GM21381 (cell line): ENCODE data around the gene OLA1.

ENCODE experiments used
- ATAC-seq: cut with Tn5 transposase; IDR thresholded peaks from one replicate; pipeline ENCODE4 v1.9.1; 2021; ENCODE audit warnings: mild to moderate bottlenecking, moderate library complexity; ENCODE audit not compliant: unreplicated experiment

Gene OLA1

DNA sequence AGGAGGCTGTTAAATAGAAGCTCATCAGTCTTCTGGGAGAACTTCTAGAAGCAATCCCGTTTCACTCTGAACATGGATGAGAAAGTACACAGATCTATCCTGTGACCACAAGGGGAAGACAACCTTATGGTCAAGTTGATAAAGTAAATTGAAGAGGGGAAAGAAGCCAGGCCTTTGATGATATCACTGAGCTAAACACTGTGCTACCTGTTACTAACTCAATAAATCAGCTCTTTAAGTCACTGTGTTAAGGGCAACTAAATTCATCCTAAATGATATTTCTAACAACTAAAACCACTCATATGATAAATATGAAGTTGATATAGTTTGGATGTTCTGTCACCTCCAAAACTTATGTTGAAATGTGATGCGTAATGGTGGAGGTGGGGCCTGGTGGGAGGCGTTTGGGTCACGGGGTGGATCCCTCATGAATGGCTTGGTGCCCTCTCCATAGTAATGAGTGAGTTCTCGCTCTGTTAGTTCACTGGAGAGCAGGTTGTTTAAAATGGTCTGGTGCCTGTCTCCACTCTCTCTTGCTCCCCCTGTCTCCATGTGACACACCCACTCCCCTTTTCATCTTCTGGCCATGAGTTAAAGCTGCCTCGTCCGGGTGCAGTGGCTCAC, 23.6 kb downstream of the OLA1 start:
- no peak for ATAC-seq

DNA sequence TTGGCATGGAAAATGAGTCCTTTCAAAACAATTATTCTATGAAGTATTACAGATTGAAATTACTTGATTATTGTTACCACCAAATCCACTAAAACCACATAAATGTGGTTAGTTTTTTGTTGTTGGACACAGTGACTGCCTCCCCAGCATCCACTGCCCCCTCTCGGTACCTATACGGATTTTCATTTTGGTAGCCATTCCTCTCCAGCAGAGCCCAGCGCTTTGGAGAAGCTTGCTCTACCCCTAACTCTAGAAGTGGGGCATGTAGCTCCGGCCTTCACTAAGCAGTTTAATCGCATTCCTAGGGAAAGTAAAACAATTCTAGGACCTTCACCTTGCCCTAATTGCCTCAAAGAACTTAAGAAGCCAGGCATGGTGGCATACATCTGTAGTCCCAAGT, 24.2 kb downstream of the OLA1 start:
- ATAC-seq = no peak

DNA sequence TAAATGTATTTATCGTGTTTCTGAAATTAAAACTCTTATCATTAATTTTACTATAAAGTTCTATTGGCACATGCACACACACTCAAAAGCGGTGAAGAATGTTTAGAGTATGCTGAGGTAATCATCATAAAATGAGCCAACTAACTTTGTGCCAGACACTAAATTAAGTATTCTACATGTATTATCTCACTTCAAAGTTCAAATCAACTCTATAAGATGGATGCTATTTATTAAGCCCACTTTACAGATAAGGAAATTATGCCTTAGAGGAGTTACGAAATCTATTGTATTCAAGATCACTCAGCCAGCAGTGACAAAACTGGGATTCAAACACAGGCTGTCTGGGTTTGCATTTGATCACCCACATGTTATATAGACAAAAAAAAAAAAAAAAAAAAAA, 24.9 kb downstream of the OLA1 start:
- ATAC-seq = no peak

DNA sequence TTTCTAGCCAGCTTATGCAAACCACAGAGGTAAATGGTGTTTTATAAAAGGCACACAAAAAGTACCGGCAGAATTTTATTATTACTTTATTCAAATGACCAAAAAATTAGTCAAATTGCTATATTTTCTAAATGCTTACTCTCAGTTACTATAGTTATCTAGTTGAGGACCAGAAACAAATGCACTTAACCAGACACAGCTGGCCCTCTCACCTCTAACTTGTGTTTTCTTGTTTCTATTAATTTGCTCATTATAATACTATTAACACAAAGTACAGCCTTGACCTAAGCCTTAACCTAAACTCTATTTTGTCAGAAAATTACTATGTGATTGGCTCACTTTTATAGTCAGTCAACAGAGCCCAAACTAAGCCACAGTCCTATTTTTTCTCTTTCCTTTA, 26.2 kb downstream of the OLA1 start:
- no peak for ATAC-seq

DNA sequence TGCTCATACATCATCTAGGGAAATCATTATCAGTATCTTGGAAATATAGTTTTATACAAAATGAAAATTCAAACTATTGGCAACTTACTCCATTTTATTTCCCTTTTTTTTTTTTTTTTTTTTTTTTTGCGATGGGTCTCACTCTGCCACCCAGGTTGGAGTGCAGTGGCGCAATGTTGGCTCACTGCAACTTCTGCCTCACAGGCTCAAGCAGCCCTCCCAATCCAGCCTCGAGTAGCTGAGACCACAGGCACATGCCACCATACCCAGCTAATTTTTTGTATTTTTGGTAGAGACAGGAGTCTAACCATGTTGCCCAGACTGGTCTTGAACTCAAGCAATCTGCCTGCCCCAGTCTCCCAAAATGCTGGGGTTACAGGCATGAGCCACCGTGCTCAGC, 29.0 kb downstream of the OLA1 start:
- no peak for ATAC-seq

DNA sequence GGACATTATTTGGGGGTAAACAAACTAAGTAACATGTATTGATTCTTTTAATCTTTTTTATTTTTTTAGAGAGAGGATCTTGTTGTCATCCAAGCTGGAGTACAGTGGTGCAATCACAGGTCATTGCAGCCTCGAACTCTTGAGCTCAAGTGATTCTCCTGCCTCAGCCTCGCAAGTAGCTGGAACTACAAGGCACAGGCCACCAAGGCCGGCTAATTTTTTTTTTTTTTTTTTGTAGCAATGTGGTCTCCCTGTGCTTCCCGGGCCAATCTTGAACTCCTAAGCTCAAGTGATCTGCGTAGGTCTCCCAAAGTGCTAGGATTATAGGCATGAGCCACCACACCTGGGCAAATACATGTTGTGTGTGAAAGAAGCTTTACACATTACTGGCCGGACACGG, 29.6 kb downstream of the OLA1 start:
- ATAC-seq = no peak

DNA sequence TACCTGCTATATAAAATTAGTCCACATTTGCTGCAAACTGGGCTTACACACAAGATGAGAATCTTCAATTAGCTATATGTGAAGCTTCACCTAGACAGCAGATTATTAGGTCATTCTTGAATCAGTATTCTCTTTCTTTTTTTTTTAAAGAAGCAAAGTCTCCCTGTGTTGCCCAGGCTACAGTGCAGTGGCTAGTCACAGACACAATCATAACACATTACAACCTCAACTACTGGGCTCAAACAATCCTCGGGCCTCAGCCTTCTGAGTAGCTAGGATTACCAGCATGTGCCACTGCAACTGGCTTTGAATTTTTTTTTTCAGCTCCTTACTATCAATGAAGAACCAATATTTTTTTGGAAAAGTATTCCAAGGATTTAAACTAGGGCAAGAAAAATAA, 30.5 kb downstream of the OLA1 start:
- no peak for ATAC-seq

DNA sequence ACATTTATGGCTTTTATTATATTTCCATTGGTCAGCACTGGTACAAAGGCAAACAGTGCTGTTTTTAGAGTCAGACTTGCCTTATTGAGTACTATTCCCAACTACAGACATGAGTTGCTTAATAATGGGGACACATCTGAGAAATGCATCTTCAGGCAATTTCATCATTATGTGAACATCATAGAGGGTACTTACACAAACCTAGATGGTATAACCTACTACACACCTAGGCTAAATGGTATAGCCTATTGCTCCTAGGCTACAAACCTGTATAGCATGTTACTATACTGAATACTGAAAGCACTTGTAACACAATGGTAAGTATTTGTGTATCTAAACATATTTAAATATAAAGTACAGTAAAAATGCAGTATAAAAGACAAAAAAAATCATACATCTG, 36.4 kb downstream of the OLA1 start:
- no peak for ATAC-seq

DNA sequence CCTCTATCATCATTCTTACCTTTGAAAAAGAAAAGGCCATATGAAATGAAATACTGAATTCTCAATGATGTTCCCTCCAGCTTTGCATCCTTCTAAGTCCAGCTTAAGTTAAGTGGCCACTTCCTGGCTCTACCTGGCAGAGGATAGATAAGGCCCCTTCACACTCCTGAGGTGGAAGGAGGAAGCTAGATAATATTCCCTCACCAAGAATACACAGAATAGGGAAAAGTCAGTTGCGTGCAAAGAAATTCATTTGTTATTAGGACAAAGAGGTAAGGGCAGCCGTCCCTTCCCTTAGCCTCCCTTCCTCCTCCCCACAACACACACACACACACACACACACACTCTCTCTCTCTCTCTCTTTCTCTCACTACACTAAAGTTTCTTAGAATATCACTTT, 37.5 kb downstream of the OLA1 start:
- ATAC-seq = no peak

DNA sequence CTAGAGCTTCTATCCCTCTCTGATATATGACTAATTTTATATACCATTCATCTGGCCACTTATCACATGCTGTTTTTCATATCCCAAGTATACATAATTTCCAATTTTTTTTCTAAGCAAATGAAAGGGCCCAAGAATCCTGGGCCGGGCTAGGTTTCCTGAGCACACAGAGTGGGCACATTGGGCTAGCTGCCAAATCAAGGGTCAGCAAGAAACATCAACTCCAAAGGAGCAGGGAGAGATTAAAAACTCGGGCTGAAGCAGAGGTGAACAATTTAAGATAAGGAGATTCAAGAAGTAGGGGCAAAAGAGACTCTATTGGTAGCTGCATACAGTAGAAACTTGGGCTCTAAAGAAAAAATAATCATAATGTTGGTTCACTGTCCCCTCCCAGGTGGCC, 39.0 kb downstream of the OLA1 start:
- ATAC-seq = no peak

DNA sequence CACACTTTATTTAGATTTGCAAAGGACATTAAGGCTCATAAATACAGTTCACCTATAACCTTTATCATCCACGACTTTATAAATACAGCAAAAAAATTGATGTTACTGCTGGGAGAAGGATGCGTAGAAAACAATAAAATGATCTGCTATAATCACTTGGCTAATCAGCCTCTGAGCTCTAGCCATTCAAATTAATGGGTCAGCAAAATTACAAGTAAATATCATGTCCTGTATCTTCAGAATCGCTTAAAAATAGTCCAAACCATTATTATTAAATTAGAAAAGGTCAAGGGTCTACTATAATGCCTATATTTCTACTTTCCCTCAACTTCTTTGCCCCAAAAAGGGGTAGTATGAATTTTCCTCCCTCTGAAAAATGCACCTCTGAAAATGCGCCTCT, 40.3 kb downstream of the OLA1 start:
- no peak for ATAC-seq

DNA sequence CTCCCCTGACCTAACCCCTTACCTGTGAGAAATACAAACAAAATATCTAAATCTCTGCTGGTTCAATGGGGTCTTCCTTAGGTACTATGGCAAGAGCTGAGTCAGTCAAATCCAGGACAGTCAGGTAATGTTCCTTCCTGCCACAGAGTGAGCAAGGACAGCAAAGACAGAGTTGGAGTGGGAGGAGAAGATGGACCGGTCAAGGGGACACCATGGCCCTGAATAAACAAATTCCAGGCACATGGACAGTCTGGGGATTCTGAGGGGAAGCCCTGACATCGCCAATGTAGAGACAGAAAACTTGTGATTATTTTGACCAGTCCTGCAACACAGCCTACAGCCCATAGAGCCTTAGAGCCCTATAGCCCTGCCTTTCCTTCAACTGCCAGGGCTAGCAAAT, 42.8 kb downstream of the OLA1 start:
- no peak for ATAC-seq

DNA sequence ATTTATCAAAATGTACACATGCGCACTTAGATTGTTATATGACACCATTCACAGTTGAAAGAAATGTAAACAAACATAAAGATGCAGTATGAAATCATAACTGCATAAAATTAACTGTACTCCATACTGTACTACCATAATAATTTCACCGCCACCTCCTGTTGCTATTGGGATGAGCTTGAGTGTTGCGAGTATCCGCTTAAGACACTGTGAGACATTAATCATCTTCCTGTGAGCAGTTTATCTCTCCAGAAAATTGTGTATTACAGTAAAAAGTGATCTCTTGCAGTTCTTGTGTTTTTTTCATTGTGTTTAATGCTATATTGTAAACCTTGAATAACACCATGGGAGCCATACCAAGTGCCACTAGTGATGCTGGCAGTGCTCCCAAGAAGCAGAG, 46.1 kb downstream of the OLA1 start:
- ATAC-seq = no peak

DNA sequence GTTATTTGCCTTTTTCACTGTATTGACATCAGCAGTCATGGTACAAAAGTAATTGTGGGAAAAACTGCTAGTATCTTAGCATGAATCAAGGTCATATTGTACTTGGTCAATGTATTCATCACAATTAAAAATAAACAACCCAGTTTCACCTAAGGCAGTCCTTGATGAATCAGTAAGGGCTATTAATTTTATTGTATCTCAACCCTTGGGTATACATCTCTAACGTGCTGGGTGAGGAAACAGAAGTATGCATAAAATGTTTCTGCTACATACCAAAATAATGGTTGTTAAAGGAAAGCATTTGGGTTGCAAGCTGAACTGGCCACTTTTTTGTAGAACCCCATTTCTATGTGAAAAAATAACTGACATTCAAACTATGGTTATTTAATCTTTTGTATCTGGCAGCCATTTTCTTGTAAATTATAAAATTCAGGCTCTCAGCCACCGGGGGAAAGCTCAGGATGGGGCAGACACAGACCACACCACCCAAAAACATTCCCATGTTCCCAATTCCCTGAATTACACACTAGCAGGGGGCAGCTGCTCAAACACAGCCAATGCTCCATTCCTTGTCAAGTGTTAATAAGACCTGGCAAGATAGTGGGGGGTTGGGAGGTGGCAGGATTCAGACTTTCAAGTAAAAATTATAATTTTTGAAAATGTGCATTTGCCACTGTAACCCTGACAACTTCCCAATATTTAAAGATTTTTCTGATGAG, 49.3 kb downstream of the OLA1 start:
- no peak for ATAC-seq

DNA sequence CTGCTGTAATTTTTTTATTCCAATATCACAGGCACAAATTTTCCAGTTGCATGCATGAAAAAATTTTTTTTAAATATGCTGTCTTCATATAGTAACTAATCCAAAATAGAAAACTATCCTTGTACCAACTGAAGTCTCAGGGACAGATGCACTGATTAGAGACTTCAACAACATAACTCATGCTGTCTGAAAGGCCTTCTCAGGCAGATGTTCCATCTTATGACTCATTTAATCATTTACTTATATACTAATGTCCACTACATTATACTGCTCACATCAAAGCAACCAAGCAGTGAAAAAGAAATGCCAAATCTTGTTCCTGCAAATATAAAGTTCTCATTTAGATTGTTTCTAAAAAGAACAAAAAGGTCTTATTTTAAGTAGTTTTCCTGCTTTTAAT, 53.1 kb downstream of the OLA1 start:
- no peak for ATAC-seq

DNA sequence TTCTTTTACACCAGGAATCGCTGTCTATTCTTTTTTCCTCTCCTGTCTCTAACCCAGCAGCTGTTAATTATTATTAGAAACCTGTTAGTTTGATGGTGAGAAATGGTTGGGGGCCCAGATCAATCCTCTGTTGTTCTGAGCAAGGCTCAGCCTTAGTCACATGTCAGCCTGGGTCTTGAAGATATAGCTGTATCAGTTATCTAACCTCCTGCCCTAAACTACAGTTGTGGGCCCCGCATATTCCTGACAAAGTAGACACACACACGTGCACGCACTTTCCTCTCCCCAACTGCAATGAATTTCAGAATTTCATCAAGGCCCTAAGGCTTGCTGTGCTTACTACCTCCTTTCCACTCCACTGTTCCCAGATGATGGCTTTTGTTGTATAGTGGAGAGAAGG, 54.6 kb downstream of the OLA1 start:
- ATAC-seq = no peak

DNA sequence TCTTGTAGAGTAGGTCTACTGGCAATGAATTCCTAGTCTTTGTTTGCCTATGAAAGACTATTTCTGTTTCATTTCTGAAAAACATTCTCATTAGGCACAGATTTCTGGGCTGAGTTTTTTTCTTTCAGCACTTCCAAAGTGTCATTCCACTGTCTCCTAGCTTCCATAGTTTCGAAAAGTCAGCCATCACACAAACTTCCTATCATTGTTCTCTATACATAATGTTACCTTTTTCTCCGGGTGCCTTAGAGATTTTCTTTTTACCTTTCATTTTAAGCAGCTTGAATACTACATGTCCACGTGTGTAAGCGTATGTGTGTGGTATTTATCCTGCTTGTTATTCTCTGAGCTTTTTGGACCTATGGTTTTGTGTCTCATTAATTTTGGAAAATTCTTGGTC, 55.7 kb downstream of the OLA1 start:
- ATAC-seq = no peak

DNA sequence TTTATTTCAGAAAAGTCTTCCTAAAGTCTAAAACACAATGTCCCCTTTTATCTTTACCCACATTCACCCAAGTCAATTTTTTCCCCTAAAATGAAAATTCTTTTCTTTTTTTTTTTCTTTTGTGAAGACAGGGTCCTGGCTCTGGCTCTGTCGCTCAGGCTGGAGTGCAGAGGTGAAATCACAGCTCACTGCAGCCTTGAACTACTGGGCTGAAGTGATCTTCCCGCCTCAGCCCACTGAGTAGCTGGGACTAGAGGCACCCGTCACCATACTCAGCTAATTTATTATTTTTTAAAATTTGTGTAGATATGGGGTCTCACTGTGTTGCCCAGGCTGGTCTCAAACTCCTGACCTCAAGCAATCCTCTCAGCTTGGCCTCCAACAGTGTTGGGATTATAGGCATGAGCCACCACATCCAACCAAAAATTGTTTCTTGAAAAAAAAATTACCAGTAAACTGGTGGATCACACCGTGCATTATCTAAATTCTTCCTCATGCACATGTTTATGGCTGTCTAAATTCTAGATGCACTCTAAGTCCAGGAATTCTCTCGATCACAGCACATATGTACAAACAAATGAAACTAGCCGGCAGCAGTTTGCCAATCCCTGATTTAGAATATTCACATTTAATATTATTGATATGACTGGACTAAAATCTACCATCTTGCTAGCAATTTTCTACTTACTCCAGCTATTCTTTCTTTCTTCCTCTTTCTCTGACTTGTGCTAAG, 56.8 kb downstream of the OLA1 start:
- no peak for ATAC-seq

DNA sequence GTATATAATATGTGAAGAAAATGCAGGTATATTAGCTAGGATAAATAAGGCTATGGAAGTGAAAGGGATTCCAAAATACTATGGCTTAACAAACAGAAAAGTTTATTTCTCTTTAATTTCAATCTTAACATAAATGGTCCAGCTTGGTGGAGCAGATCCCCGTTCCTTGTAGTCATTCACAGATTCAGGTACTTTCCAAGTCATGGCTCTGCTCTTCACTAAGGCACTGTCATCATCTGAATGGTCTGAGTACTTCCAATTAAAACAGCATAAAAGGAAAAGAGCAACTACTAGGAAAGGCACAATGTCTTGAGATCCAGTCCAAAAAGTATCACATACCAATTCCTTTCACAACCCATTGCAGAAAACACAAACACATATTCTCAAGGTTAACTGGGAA, 63.4 kb downstream of the OLA1 start:
- ATAC-seq = no peak

DNA sequence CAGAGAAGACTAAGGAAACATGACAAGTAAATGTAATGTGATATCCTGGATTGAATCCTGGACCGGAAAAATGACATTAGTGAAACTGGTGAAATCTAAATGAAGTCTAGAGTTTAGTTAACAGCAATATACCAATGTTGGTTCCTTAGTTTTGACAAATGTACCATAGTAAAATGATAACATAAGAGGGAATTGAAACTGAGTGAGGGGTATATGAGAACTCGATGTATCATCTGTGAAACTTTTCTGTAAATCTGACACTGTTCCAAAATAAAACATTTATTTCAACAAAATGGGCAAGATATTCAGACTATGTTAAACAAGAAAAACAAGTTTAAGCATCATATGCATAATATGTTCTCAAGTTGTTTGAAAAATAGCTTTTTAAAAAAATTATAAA, 63.8 kb downstream of the OLA1 start:
- ATAC-seq = no peak

DNA sequence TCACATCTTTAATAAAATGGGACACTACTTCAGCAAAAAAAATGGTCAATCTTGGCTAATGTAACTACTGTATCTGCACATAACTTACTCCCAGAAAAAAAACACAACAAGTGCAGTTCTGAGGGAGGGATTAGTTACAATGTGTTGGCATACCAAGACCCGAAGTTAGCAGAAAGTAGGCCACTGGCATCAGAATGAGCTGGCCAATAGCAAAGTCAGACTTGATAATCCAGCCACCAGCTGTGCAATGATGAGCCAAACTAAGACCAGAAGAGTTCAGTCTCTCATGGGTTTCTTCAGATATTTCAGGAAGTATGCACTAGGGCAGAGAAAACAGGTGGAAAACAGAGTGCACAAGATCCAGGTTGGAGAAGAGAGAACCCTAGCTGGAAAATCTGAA, 65.3 kb downstream of the OLA1 start:
- no peak for ATAC-seq

DNA sequence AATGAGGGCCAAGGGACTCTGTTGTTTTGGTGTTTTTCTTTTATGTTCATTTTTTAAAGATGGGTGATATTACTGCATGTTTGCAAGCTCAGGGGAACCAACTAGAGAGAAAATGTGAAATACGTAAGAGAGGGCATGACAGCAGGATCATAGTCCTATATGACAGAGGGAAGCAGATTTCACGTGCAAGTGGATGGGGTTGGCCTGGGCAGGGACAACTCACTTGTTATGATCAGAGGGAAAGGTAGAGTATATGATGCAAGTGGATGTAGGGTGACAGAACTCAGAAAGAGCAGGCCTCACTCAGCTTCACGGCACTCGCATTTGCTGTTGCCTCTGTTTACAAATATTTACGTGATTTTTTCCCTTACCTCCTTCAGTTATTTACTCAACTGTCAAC, 67.0 kb downstream of the OLA1 start:
- no peak for ATAC-seq
